Osteocyte (in vitro differentiated cells): Measurements from ENCODE around the gene TTC28. TPM values are rescaled to one million over a fixed set of nuclear protein-coding genes. Genes with fewer than 3 reads are reported as not detected.
A peak's percentile ranks its signal among the peaks of the same experiment; 100 is the strongest.

Source experiments
- DNase-seq: peaks from one replicate; pipeline ENCODE4 v3.0.0; 2021; ENCODE audit warnings: mixed read lengths; ENCODE audit not compliant: unreplicated experiment; ENCODE audit errors: extremely low spot score
- H3K27ac Mint-ChIP-seq: one replicate; pipeline ENCODE4 v1.8.0; 2021; ENCODE audit warnings: mild to moderate bottlenecking, mixed read lengths; ENCODE audit not compliant: unreplicated experiment
- H3K27me3 Mint-ChIP-seq: one replicate; pipeline ENCODE4 v1.8.0; 2021; ENCODE audit warnings: mixed read lengths; ENCODE audit not compliant: unreplicated experiment
- H3K36me3 Mint-ChIP-seq: one replicate; pipeline ENCODE4 v1.8.0; 2021; ENCODE audit warnings: mixed read lengths; ENCODE audit not compliant: unreplicated experiment
- H3K4me1 Mint-ChIP-seq: one replicate; pipeline ENCODE4 v1.8.0; 2021; ENCODE audit warnings: mixed read lengths; ENCODE audit not compliant: unreplicated experiment
- H3K4me3 Mint-ChIP-seq: one replicate; pipeline ENCODE4 v1.8.0; 2021; ENCODE audit warnings: mild to moderate bottlenecking, moderate library complexity, mixed read lengths; ENCODE audit not compliant: unreplicated experiment
- H3K9me3 Mint-ChIP-seq: one replicate; pipeline ENCODE4 v1.8.0; 2021; ENCODE audit warnings: mixed read lengths; ENCODE audit not compliant: unreplicated experiment
- CTCF ChIP-seq: fragments of 200-600 bp; sonication (generic); IDR thresholded peaks from 2 replicates; pipeline ENCODE4 v1.5.0; 2021; ENCODE audit warnings: antibody characterized with exemption, mild to moderate bottlenecking, moderate library complexity
- total RNA-seq: library from RNA; stranded (reverse); gene quantifications from 2 replicates; pipeline ENCODE4 v1.2.1, GENCODE V29; 2021

Gene TTC28
- total RNA-seq, 1 donor from 2014 or later = 70.3 TPM

GRCh38 chr22:27986937-27987336, 692.7 kb downstream of the TTC28 start:
- Mint-ChIP-seq H3K4me3 (no peak overlapping the region), H3K9me3 (no peaks in the 10 kb centered on the region), H3K27ac (peak overlapping the region; percentile 81), H3K27me3 (no peaks in the 10 kb centered on the region), H3K36me3 (peaks cover 38% of the 10 kb centered on the region), H3K4me1 (peaks cover 41% of the 10 kb centered on the region)
- DNase-seq = peak; percentile 56
- TF ChIP-seq CTCF = no peak

GRCh38 chr22:27986459-27986858, 693.2 kb downstream of the TTC28 start:
- Mint-ChIP-seq H3K27me3 (no peaks in the 10 kb centered on the region), H3K36me3 (peaks cover 40% of the 10 kb centered on the region), H3K4me3 (no peak overlapping the region), H3K4me1 (peaks cover 41% of the 10 kb centered on the region), H3K9me3 (no peaks in the 10 kb centered on the region), H3K27ac (no peak overlapping the region)
- DNase-seq = peak; percentile 19
- TF ChIP-seq CTCF = no peak

GRCh38 chr22:27985323-27986275, 694.0 kb downstream of the TTC28 start:
- Mint-ChIP-seq H3K27ac (no peak overlapping the region), H3K27me3 (no peaks in the 10 kb centered on the region), H3K4me1 (peaks cover 33% of the 10 kb centered on the region), H3K9me3 (no peaks in the 10 kb centered on the region), H3K36me3 (peaks cover 44% of the 10 kb centered on the region), H3K4me3 (no peak overlapping the region)
- TF ChIP-seq CTCF = no peak
- DNase-seq = peak; percentile 49

- H3K9me3 Mint-ChIP-seq = no peaks in the 10 kb centered on the region
- TF ChIP-seq CTCF = no peak
- H3K27me3 Mint-ChIP-seq = no peaks in the 10 kb centered on the region
- no peak overlapping the region for H3K27ac Mint-ChIP-seq
- H3K36me3 Mint-ChIP-seq = peaks cover 44% of the 10 kb centered on the region
- DNase-seq = peak; percentile 66
- H3K4me1 Mint-ChIP-seq = peaks cover 33% of the 10 kb centered on the region
- no peak overlapping the region for H3K4me3 Mint-ChIP-seq
These were observed 694.9 kb downstream of the TTC28 start for GRCh38 chr22:27984723-27985122.

- Mint-ChIP-seq H3K27me3 (no peaks in the 10 kb centered on the region), H3K36me3 (peaks cover 44% of the 10 kb centered on the region), H3K4me3 (no peak overlapping the region), H3K4me1 (peaks cover 28% of the 10 kb centered on the region), H3K27ac (no peak overlapping the region), H3K9me3 (no peaks in the 10 kb centered on the region)
- TF ChIP-seq CTCF = no peak
- peak; percentile 63 for DNase-seq
These were observed 695.5 kb downstream of the TTC28 start for GRCh38 chr22:27984001-27984695.
